Tibial nerve (tissue), 4 donors: ENCODE data around the gene CLASRP.
A peak's percentile ranks its signal among the peaks of the same experiment; 100 is the strongest.

Experiments used
- CTCF ChIP-seq, 5 experiments: fragments of 200-600 bp in 3 of 5; fragments of 450-650 bp in 2 of 5; sonication (generic) in 3 of 5; IDR thresholded peaks; one replicate each; pipeline ENCODE4 v1.5.1; 2016 to 2019; ENCODE audit warnings: antibody characterized with exemption in 5 of 5, mild to moderate bottlenecking in 3 of 5, moderate library complexity in 2 of 5
- EP300 ChIP-seq, 2 donors: sonication (generic); formaldehyde crosslinking; IDR thresholded peaks; one replicate each; pipeline ENCODE4 v1.6.1; 2017; ENCODE audit warnings: antibody characterized with exemption in 2 of 2, mild to moderate bottlenecking in 1 of 2
- POLR2A ChIP-seq, 2 donors: fragments of 450-650 bp; IDR thresholded peaks; one replicate each; pipeline ENCODE4 v1.6.1; 2017; ENCODE audit warnings: antibody characterized with exemption in 2 of 2, mild to moderate bottlenecking in 2 of 2, moderate library complexity in 2 of 2

- TF ChIP-seq CTCF (IDR thresholded peaks at IDR 0.05) (peak in 1 of 5 experiments; percentile 29), EP300 (IDR thresholded peaks at IDR 0.05) (peak; percentile 54 to 86), POLR2A (IDR thresholded peaks at IDR 0.05) (peak in 1 of 2 donors; percentile 44)
These were observed 52.4 kb downstream of the CLASRP start for GRCh38 chr19:45091031-45091923.
